Natural killer cell (primary cell): Measurements from ENCODE around the gene BCL2L1. TPM values are rescaled to one million over a fixed set of nuclear protein-coding genes. Genes with fewer than 3 reads are reported as not detected.

Source experiments
- ATAC-seq, 3 donors: fragments of 150-1000 bp in 2 of 3; fragments of 200-7000 bp in 1 of 3; cut with Tn5 transposase; 1 replicate in 1 of 3; 2 replicates in 2 of 3; pipeline ENCODE4 v1.10.0; 2021; ENCODE audit warnings: mild to moderate bottlenecking in 2 of 3, moderate library complexity in 2 of 3
- DNase-seq, 2 donors: peaks; one replicate each; pipeline versions ENCODE4 v3.0.0 to v3.0.0-alpha.2; 2013 to 2021; ENCODE audit warnings: mixed read lengths in 1 of 2
- H3K27ac ChIP-seq: one replicate; pipeline ENCODE4 v1.5.1; 2013; ENCODE audit warnings: mild to moderate bottlenecking, low read length
- H3K27me3 ChIP-seq: one replicate; pipeline ENCODE4 v1.6.1; 2013; ENCODE audit warnings: low read length; ENCODE audit not compliant: control insufficient read depth, insufficient read depth
- H3K36me3 ChIP-seq: one replicate; pipeline ENCODE4 v1.6.1; 2013; ENCODE audit warnings: low read length; ENCODE audit not compliant: control insufficient read depth, insufficient read depth
- H3K4me1 ChIP-seq: one replicate; pipeline ENCODE4 v1.6.1; 2013; ENCODE audit warnings: low read length; ENCODE audit not compliant: control insufficient read depth, insufficient read depth
- H3K4me3 ChIP-seq: one replicate; pipeline ENCODE4 v1.5.1; 2013; ENCODE audit warnings: low read length
- H3K9me3 ChIP-seq: one replicate; pipeline ENCODE4 v1.6.1; 2013; ENCODE audit warnings: low read length; ENCODE audit not compliant: control insufficient read depth, insufficient read depth
- H3K27ac Mint-ChIP-seq, 2 donors: one replicate each; pipeline ENCODE4 v1.8.0; 2022; ENCODE audit warnings: mild to moderate bottlenecking in 2 of 2, mixed read lengths in 2 of 2, moderate library complexity in 1 of 2
- H3K27me3 Mint-ChIP-seq, 2 donors: one replicate each; pipeline ENCODE4 v1.8.0; 2022; ENCODE audit warnings: low read depth in 2 of 2, mixed read lengths in 2 of 2
- H3K36me3 Mint-ChIP-seq: one replicate; pipeline ENCODE4 v1.8.0; 2022; ENCODE audit warnings: mixed read lengths
- H3K4me1 Mint-ChIP-seq, 2 donors: one replicate each; pipeline ENCODE4 v1.8.0; 2022; ENCODE audit warnings: mixed read lengths in 2 of 2
- H3K4me3 Mint-ChIP-seq: one replicate; pipeline ENCODE4 v1.8.0; 2022; ENCODE audit warnings: mild to moderate bottlenecking, moderate library complexity, mixed read lengths
- H3K9me3 Mint-ChIP-seq, 2 donors: one replicate each; pipeline ENCODE4 v1.8.0; 2022; ENCODE audit warnings: mixed read lengths in 2 of 2
- CTCF ChIP-seq: fragments of 200-600 bp; IDR thresholded peaks from one replicate; pipeline ENCODE4 v1.8.0; 2022; ENCODE audit warnings: antibody characterized with exemption
- WGBS: methylation state at CpG from one replicate; pipeline ENCODE4 v1.1.7; 2013; ENCODE audit warnings: missing lambda C conversion rate; ENCODE audit not compliant: insufficient coverage; 5-methylcytosine and 5-hydroxymethylcytosine counted together
- intact Hi-C: fragments of 100-400 bp; cut with micrococcal nuclease; formaldehyde crosslinking; loops from one replicate; pipeline ENCODE4 v1.14.2; 2022
- total RNA-seq, 4 donors: library from RNA; stranded (reverse); fragments of 120-200 nt in 1 of 4; gene quantifications; one replicate each; pipeline versions ENCODE4 v1.2.3 to v1.2.4, GENCODE V29; 2013 to 2022

BCL2L1 gene
- total RNA-seq, 3 donors from 2014 or later (not counting 1 experiment from before 2014, with no cell fraction given), result 67.4 to 92.6 (median 78.6) TPM

GRCh38 chr20:31705191-31705590, 17.5 kb downstream of the BCL2L1 start:
- no peak for TF ChIP-seq CTCF
- Histone ChIP-seq H3K9me3 (no peaks in the 10 kb centered on the region), H3K4me1 (peaks cover 41% of the 10 kb centered on the region), H3K4me3 (no peak overlapping the region), H3K27ac (no peak overlapping the region), H3K36me3 (peaks cover 35% of the 10 kb centered on the region), H3K27me3 (no peaks in the 10 kb centered on the region)
- peaks cover 17% of the 10 kb centered on the region for H3K36me3 Mint-ChIP-seq
- peaks cover 58 to 75% of the 10 kb centered on the region in 2 donors for H3K4me1 Mint-ChIP-seq
- H3K9me3 Mint-ChIP-seq, result no peaks in the 10 kb centered on the region
- ATAC-seq (no peak), DNase-seq (no peak)
- no peaks in the 10 kb centered on the region for H3K27me3 Mint-ChIP-seq
- intact Hi-C loops, result no loop called here
- H3K27ac Mint-ChIP-seq, result peak overlapping the region; percentile 77 to 84
- no peak overlapping the region for H3K4me3 Mint-ChIP-seq

DNA sequence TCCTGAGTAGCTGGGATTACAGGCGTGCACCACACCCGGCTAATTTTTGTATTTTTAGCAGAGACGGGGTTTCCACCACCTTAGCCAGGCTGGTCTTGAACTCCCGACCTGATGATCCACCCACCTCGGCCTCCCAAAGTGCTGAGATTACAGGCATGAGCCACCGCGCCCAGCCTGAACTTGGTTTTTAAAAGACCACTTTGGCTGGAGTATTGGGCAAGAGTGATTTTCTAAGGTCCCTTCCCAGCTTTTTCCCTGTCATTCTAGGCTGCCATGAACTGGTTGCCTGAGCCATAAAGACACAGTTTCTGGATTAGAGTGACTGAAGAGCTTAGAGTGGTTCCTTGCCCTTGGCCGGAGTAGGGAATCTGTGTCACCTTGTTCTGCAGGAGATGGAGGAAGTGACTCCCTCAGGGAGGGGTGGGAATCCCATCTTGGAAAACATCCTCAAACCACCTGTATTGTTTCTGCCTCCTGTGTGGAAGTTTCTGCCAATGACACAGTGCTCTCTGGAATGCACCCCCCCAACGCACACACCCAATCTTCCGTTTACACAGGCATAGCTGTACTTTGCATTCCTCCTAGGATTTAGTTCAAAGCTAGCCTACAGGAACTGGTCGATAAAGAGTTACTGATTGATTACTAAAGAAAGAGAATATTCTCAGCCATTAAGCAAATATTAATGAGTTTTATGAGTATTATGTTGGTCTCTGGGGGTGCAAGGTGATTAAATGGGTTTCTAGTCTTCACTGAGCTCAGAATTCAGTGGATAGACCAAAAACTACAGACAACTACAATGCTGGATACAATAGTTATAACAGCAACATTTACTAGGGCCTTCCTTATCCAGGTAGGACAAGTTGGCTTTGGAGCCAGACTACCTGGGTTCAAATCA, 18.2 kb downstream of the BCL2L1 start:
- ATAC-seq, result no peak
- Mint-ChIP-seq H3K27ac (peak overlapping the region; percentile 77 to 84), H3K9me3 (no peaks in the 10 kb centered on the region), H3K4me3 (no peak overlapping the region), H3K4me1 (peaks cover 60 to 76% of the 10 kb centered on the region in 2 donors), H3K36me3 (peaks cover 17% of the 10 kb centered on the region), H3K27me3 (no peaks in the 10 kb centered on the region)
- intact Hi-C loops, result no loop called here
- no peaks in the 10 kb centered on the region for H3K9me3 ChIP-seq
- DNase-seq, result no peak
- no peak for TF ChIP-seq CTCF
- peaks cover 31% of the 10 kb centered on the region for H3K36me3 ChIP-seq
- no peak overlapping the region for H3K4me3 ChIP-seq
- no peaks in the 10 kb centered on the region for H3K27me3 ChIP-seq
- 92% methylated on average over 11 of the region's 11 CpGs for WGBS
- H3K4me1 ChIP-seq, result peaks cover 40% of the 10 kb centered on the region
- no peak overlapping the region for H3K27ac ChIP-seq

GRCh38 chr20:31701591-31701990, 21.1 kb downstream of the BCL2L1 start:
- Mint-ChIP-seq H3K27ac (peak overlapping the region; percentile 79 to 81), H3K9me3 (no peaks in the 10 kb centered on the region), H3K36me3 (peaks cover 13% of the 10 kb centered on the region), H3K4me1 (peaks cover 58 to 71% of the 10 kb centered on the region in 2 donors), H3K4me3 (peak overlapping the region; percentile 51), H3K27me3 (no peaks in the 10 kb centered on the region)
- no CpG with 5 or more reads among the region's 1 CpG for WGBS
- ATAC-seq (no peak), DNase-seq (no peak)
- peaks cover 21% of the 10 kb centered on the region for H3K36me3 ChIP-seq
- peaks cover 40% of the 10 kb centered on the region for H3K4me1 ChIP-seq
- TF ChIP-seq CTCF, result no peak
- intact Hi-C loops, result no loop called here
- no peaks in the 10 kb centered on the region for H3K9me3 ChIP-seq
- no peak overlapping the region for H3K27ac ChIP-seq
- no peaks in the 10 kb centered on the region for H3K27me3 ChIP-seq
- no peak overlapping the region for H3K4me3 ChIP-seq
